HTERT RPE-1 (cell line): ENCODE results near the gene BTNL9.
"Not testable (repeated sequence)": the region's sequence is repeated elsewhere in the genome, so short reads cannot be mapped to it uniquely, and the experiment has no call there.

Source experiments
- in situ Hi-C: fragments of 300-500 bp; cut with MboI; formaldehyde crosslinking; loops from 4 replicates; pipeline ENCODE4 v1.14.3; 2020; ENCODE audit warnings: low sequenced_read_pairs

BTNL9 gene

DNA sequence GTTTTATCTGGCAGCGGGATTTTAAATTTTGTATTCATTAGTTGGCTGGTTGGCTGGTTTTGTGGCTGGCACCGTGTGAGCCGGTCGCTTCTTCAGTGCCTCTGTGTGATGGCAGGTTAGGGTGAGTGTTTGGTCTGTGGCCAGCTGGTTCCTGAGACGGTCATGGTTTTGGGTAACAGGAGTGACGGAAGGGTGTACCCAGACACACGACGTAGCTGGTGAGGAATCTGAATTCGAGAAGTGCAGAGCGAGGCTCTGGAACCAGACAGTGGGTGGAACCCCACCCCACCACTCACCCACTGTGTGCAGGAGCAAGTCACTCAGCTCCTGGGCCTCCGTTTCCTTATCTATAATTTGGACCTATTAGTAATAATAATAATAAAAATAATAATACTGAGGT, 2.7 kb downstream of the BTNL9 start:
- in situ Hi-C loops, result no loop called here

GRCh38 chr5:181043285-181044092, 3.4 kb downstream of the BTNL9 start:
- in situ Hi-C loops, result no loop called here

- in situ Hi-C loops, result no loop called here
These were observed 4.1 kb downstream of the BTNL9 start for GRCh38 chr5:181044093-181044599.

GRCh38 chr5:181044662-181045305, 4.7 kb downstream of the BTNL9 start:
- in situ Hi-C loops, result no loop called here

DNA sequence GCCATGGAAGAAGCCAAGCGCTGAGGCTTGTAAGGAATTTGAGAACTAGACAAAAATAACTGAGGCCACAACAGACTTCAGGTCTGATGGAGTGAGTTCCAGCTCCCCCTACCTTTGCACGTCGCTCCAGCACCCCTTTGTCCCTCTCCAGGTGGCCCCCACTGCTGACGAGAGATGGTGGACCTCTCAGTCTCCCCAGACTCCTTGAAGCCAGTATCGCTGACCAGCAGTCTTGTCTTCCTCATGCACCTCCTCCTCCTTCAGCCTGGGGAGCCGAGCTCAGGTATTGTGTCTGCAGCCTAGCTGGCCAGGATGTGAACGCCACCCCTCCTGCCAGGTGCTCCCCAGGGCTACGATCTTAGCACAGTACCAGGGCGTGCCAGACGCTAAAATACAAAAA, 5.2 kb downstream of the BTNL9 start:
- in situ Hi-C loops, result no loop called here

DNA sequence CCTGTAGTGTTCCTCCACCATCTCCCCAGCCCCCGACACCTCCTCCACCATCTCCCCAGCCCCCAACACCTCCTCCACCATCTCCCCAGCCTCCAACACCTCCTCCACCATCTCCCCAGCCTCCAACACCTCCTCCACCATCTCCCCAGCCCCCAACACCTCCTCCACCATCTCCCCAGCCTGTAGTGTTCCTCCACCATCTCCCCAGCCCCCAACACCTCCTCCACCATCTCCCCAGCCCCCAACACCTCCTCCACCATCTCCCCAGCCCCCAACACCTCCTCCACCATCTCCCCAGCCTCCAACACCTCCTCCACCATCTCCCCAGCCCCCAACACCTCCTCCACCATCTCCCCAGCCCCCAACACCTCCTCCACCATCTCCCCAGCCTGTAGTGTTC, 5.8 kb downstream of the BTNL9 start:
- in situ Hi-C loops, result not testable (repeated sequence)

GRCh38 chr5:181047288-181047687, 7.2 kb downstream of the BTNL9 start:
- in situ Hi-C loops, result no loop called here

- in situ Hi-C loops, result no loop called here
These were observed 7.9 kb downstream of the BTNL9 start for GRCh38 chr5:181047921-181048320.

GRCh38 chr5:181050016-181050415, 9.9 kb downstream of the BTNL9 start:
- in situ Hi-C loops, result no loop called here

DNA sequence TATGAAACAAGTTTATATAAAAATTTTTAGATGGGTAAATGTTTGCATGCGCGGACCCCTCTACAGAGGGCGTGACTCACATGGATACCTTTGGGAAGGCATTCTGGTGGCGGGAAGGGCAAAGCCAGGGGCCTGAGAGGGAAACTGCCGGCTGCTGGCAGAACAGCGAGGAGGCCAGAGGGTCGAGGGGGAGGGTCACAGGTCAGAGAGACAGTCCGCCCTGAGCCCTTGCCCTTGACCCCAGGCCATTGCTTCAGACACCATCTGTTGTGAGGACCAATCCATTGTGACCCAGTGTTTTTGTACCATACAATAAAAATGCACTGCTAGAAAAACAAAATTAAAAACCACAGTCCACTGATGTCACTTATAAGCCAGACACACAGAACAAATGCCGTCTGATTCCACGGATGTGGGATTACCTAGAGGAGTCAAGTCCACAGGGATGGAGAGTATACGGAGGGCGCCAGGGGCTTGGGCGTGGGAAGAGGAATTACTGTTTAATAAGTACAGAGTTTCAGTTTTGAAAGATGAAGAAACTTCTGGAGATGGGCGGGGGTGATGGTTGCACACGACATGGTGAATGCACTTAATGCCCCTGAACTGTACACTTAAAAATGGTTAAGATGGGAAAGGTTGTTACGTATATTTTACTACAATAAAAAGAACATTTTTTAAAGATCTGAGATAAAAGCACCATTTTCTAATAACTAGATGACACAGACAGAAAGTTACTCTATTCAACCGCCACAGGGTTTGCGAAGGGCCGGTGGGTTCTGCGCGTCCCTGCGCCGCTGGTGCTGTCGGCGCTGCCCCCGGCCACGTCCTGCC, 12.0 kb downstream of the BTNL9 start:
- in situ Hi-C loops, result no loop called here

DNA sequence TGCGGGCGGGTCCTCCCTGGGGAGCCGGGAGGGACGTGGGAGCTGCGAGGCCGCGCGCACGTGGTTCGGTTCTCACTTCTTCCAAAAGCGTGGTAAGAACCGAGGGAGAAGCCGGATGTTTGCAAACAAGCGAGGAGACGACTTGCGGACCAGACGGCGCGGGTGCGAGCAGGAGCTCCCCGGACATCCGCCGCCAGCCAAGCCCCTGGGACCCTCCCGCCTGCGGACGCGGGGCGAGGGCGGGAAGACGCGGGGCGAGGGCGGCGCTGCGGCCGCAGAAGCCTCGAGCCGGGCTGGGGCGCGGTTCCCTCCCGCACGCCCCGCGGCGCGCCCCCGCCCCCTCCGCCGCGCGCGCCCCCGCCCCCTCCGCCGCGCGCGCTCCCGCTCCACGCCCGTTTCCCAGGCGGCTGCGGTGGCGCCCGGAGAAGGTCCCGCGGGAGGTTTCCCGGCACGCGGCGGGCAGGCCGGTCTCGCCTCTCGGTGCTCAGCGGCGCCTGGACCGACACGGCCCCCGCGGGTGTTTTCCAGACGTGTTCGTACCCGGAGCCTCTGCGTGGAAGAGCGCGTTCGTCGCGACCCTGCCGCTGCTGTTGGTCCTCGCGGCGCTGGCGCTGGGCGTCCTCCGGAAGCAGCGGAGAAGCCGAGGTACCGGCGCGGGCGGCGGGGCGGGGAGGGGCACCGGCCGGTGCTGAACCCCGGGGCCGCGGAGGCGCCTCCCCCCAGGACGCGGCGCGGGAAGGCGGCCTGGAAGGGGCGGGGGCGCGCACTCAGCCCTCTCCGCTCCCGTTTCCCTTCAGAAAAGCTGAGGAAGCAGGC, 12.8 kb downstream of the BTNL9 start:
- in situ Hi-C loops, result no loop called here

- in situ Hi-C loops, result no loop called here
These were observed 13.5 kb downstream of the BTNL9 start for GRCh38 chr5:181053488-181054121.

- in situ Hi-C loops, result no loop called here
These were observed 14.1 kb downstream of the BTNL9 start for GRCh38 chr5:181054138-181054537.

DNA sequence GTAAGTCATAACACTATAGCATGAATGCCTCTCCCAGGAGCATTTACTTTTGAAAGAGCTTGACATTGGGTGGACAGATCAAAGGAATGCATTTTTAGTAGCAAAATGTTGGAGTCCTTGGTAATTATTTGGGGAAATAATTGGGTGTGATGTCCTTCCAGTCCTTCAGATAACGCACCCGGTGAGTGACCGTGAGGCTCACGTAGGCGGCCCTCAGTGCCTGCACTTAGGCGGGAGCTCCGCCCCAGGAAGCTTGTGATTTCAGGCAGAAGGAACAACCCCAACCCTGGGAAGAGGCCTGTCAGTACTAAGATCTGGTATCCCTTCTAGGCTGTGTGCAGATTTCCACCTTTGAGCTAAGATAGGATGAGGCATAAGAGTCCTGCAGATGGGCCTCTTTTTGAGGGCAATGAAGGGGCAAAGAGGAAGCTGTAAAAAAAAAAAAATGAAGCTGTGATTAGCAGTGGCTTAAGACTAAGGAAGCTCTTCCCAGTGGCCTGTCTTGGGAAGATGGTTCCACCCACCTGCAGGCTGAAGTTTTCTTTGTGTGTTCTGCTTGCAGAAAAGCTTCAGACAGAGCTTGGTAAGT, 14.9 kb downstream of the BTNL9 start:
- in situ Hi-C loops, result no loop called here

DNA sequence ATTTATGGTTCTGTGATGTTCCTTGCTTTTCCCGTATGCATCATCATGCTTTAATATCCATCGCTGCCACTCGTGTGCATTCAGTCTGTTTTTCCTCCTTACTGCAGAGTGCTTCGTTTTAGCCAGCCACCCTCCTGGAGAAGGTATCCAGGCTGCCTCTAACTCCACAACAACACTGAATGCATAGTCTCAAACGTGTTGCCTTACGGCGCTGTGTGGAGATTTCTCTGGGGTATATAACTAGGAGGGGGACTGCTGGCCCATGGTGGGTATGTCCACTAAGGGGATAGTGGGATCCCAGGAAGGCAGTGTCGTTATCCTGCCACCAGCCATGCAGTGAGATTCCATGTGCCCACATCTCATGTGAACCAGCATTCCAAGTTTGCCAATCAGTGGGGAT, 16.4 kb downstream of the BTNL9 start:
- in situ Hi-C loops, result no loop called here

GRCh38 chr5:181058321-181058720, 18.3 kb downstream of the BTNL9 start:
- in situ Hi-C loops, result no loop called here

DNA sequence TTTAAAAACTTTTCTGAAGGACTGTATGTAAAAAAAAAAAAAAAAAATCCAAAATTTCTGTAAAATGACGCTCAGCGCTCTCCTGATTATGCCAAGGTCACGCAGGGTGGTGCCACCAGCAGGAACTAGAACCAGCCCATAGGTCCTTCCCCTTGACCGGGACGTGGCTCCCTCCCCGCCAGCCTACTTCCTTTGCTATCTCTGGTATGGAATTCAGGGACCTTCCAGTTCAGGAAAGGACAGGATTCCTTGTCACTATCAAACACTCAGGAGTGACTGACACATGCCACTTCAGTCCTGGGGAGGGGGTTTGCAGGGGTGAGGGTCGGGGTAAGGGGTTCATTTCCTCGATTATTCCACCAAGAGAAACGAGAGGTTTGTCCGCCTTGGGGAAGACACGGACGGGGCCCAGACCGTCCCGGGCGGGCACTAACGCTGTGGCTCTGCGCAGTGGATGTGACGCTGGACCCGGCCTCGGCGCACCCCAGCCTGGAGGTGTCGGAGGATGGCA, 18.8 kb downstream of the BTNL9 start:
- in situ Hi-C loops, result no loop called here

GRCh38 chr5:181059297-181060230, 19.5 kb downstream of the BTNL9 start:
- in situ Hi-C loops, result no loop called here

GRCh38 chr5:181060231-181060590, 20.1 kb downstream of the BTNL9 start:
- in situ Hi-C loops, result no loop called here
